HepG2 (cell line): ENCODE data around the gene UBE2U. TPM values are rescaled to one million over a fixed set of nuclear protein-coding genes. Genes with fewer than 3 reads are reported as not detected.
A peak's percentile ranks its signal among the peaks of the same experiment; 100 is the strongest.

Experiments
- ATAC-seq: fragments of 200-7000 bp; cut with Tn5 transposase; 3 replicates; pipeline ENCODE4 v1.9.1; 2020; ENCODE audit warnings: mild to moderate bottlenecking, moderate library complexity
- BruUV-seq: library from RNA; stranded (reverse); fragments of 400-500 nt; replicated peaks from 2 replicates; lab custom pipeline; 2021; lab: Mats Ljungman, UMichigan
- CTCF ChIA-PET: fragments of 300-600 bp; formaldehyde crosslinking; extraction: SDS; loops from one replicate; lab custom pipeline; 2021; ENCODE audit warnings: low total read pairs, inconsistent platforms, low intra/inter-chr PET ratio; lab: Yijun Ruan, JAX
- POLR2A ChIA-PET: fragments of 350-600 bp; sonication (Branson Sonifier 250); formaldehyde crosslinking; loops from one replicate; lab custom pipeline; 2020; ENCODE audit warnings: antibody characterized with exemption, inconsistent platforms; lab: Yijun Ruan, JAX
- DNase-seq: peaks from one replicate; pipeline ENCODE4 v3.0.0-alpha.2; 2015; ENCODE audit warnings: low spot score
- FAIRE-seq: peaks from 3 replicates; lab custom pipeline; 2011; peaks lifted over from hg19 to GRCh38; lab: Jason Lieb, UNC
- H2AFZ ChIP-seq: one replicate; pipeline ENCODE4 v1.6.1; 2011; ENCODE audit warnings: low read length, inconsistent platforms
- H3K27ac ChIP-seq: fragments of 300-600 bp; 3 replicates; pipeline ENCODE4 v1.8.0; 2011; ENCODE audit warnings: mixed run types, mild to moderate bottlenecking, mixed read lengths, low read length, inconsistent platforms; ENCODE audit not compliant: insufficient read depth; ENCODE audit errors: extremely low read length
- H3K27me3 ChIP-seq, 2 experiments: fragments of 200-600 bp in 1 of 2; 2 replicates in 1 of 2; 3 replicates in 1 of 2; pipeline versions ENCODE4 v1.6.0 to v1.8.0; 2011; ENCODE audit warnings: low read length in 2 of 2, mild to moderate bottlenecking in 2 of 2, moderate library complexity in 2 of 2, inconsistent platforms in 1 of 2; ENCODE audit not compliant: insufficient read depth in 2 of 2, control insufficient read depth in 1 of 2
- H3K36me3 ChIP-seq, 2 experiments: fragments of 200-600 bp in 1 of 2; replicated peaks in 1 of 2; 2 replicates in 1 of 2; 3 replicates in 1 of 2; pipeline versions ENCODE4 v1.5.1 to v1.8.0; 2011; ENCODE audit warnings: low read length in 2 of 2, inconsistent platforms in 1 of 2; ENCODE audit not compliant: insufficient read depth in 2 of 2, control insufficient read depth in 1 of 2
- H3K4me1 ChIP-seq: 2 replicates; pipeline ENCODE4 v1.5.1; 2012; ENCODE audit warnings: low read length, inconsistent platforms; ENCODE audit not compliant: insufficient read depth
- H3K4me2 ChIP-seq: 2 replicates; pipeline ENCODE4 v1.6.0; 2011; ENCODE audit warnings: low read depth, low read length, inconsistent platforms
- H3K4me3 ChIP-seq, 3 experiments: fragments of 200-600 bp in 1 of 3; sonication (generic), shearing (Covaris generic) in 1 of 3; replicated peaks in 1 of 3; 2 replicates each; pipeline ENCODE4 v1.5.1; 2011 to 2016; ENCODE audit warnings: low read length in 3 of 3, inconsistent platforms in 2 of 3, low read depth in 2 of 3, mild to moderate bottlenecking in 2 of 3, control low read depth in 1 of 3, mixed read lengths in 1 of 3; ENCODE audit not compliant: insufficient read depth in 1 of 3
- H3K79me2 ChIP-seq: one replicate; pipeline ENCODE4 v1.6.1; 2011; ENCODE audit warnings: low read length, inconsistent platforms; ENCODE audit not compliant: insufficient read depth
- H3K9ac ChIP-seq: 2 replicates; pipeline ENCODE4 v1.6.0; 2011; ENCODE audit warnings: mild to moderate bottlenecking, low read depth, low read length, inconsistent platforms; ENCODE audit not compliant: insufficient read depth
- H3K9me3 ChIP-seq: 2 replicates; pipeline ENCODE4 v1.5.1; 2012; ENCODE audit warnings: mild to moderate bottlenecking, low read length
- H4K20me1 ChIP-seq: 2 replicates; pipeline ENCODE4 v1.6.0; 2011; ENCODE audit warnings: inconsistent platforms, mild to moderate bottlenecking, low read length, moderate library complexity; ENCODE audit not compliant: insufficient read depth
- HINFP ChIP-seq: sonication (generic); formaldehyde crosslinking; IDR thresholded peaks from 2 replicates; pipeline ENCODE4 v1.4.0; 2020; ENCODE audit warnings: low read depth, mild to moderate bottlenecking, missing genetic modification reagents
- KDM2A ChIP-seq: sonication (generic); formaldehyde crosslinking; IDR thresholded peaks from 2 replicates; pipeline ENCODE4 v1.4.0; 2020; ENCODE audit warnings: low read depth, missing genetic modification reagents, borderline replicate concordance
- NFKB2 ChIP-seq: sonication (generic); formaldehyde crosslinking; IDR thresholded peaks from 2 replicates; pipeline ENCODE4 v1.4.0; 2020; ENCODE audit warnings: missing genetic modification reagents, borderline replicate concordance
- NFKBIZ ChIP-seq: IDR thresholded peaks from 2 replicates; pipeline ENCODE4 v1.6.1; 2018; ENCODE audit warnings: missing genetic modification reagents, missing compliant biosample characterization
- NFYC ChIP-seq: IDR thresholded peaks from 2 replicates; pipeline ENCODE4 v1.6.1; 2016; ENCODE audit warnings: missing genetic modification reagents, missing compliant biosample characterization
- NR3C1 ChIP-seq: sonication (generic); formaldehyde crosslinking; IDR thresholded peaks from 2 replicates; pipeline ENCODE4 v1.4.0; 2020; ENCODE audit warnings: missing genetic modification reagents
- PITX1 ChIP-seq: sonication (generic); formaldehyde crosslinking; IDR thresholded peaks from 2 replicates; pipeline ENCODE4 v1.5.1; 2020; ENCODE audit warnings: mild to moderate bottlenecking, missing genetic modification reagents
- RFX5 ChIP-seq: IDR thresholded peaks from 2 replicates; pipeline ENCODE4 v1.6.1; 2011; ENCODE audit warnings: low read depth, low read length, improper control_type of control experiment
- SAP130 ChIP-seq: IDR thresholded peaks from 2 replicates; pipeline ENCODE4 v1.6.1; 2016; ENCODE audit warnings: low read depth
- SIX4 ChIP-seq: sonication (generic); formaldehyde crosslinking; IDR thresholded peaks from 2 replicates; pipeline ENCODE4 v1.4.0; 2020; ENCODE audit warnings: missing genetic modification reagents
- SKIL ChIP-seq: sonication (generic); formaldehyde crosslinking; IDR thresholded peaks from 2 replicates; pipeline ENCODE4 v1.8.0; 2022; ENCODE audit warnings: missing genetic modification reagents, mild to moderate bottlenecking, moderate library complexity, borderline replicate concordance
- SP140L ChIP-seq: sonication (generic); formaldehyde crosslinking; IDR thresholded peaks from 2 replicates; pipeline ENCODE4 v1.4.0; 2020; ENCODE audit warnings: missing genetic modification reagents, borderline replicate concordance
- TAF15 ChIP-seq: fragments of 200-400 bp; formaldehyde crosslinking; IDR thresholded peaks from one replicate; pipeline ENCODE4 v1.6.1; 2018; ENCODE audit warnings: mild to moderate bottlenecking, low read depth, low read length; ENCODE audit not compliant: poor library complexity, severe bottlenecking
- ZBTB8A ChIP-seq: sonication (generic); formaldehyde crosslinking; IDR thresholded peaks from 2 replicates; pipeline ENCODE4 v1.4.0; 2020; ENCODE audit warnings: mild to moderate bottlenecking, low read depth, missing genetic modification reagents, borderline replicate concordance
- ZNF333 ChIP-seq: sonication (generic); formaldehyde crosslinking; IDR thresholded peaks from 2 replicates; pipeline ENCODE4 v1.4.0; 2020; ENCODE audit warnings: mild to moderate bottlenecking, missing genetic modification reagents, borderline replicate concordance
- ZNF577 ChIP-seq: sonication (generic); formaldehyde crosslinking; IDR thresholded peaks from 2 replicates; pipeline ENCODE4 v1.4.0; 2020; ENCODE audit warnings: mild to moderate bottlenecking, low read depth, missing genetic modification reagents, borderline replicate concordance
- ZNF883 ChIP-seq: sonication (generic); formaldehyde crosslinking; IDR thresholded peaks from 2 replicates; pipeline ENCODE4 v1.5.1; 2020; ENCODE audit warnings: mild to moderate bottlenecking, missing genetic modification reagents; ENCODE audit errors: not compliant biosample characterization
- WGBS: methylation state at CpG from one replicate; pipeline ENCODE4 v1.1.6; 2017; ENCODE audit warnings: low lambda C conversion rate; 5-methylcytosine and 5-hydroxymethylcytosine counted together
- in situ Hi-C: cut with HindIII; loops from 2 replicates; pipeline ENCODE4 v1.10.0; 2017; ENCODE audit warnings: low pct_unique_long_range_greater_than_20kb; ENCODE audit not compliant: extremely low pct_ligation_motif_present
- intact Hi-C: fragments of 100-400 bp; cut with micrococcal nuclease; formaldehyde crosslinking; loops from one replicate; pipeline ENCODE4 v1.10.0; 2022; ENCODE audit not compliant: unreplicated experiment
- polyA plus RNA-seq, 8 experiments: library from polyadenylated mRNA; depleted of rRNA in 3 of 8; stranded (reverse) in 7 of 8; unstranded in 1 of 8; fragments of >200 nt; fragmentation: Illumina TruSeq in 4 of 8; extraction: Trizol in 4 of 8; gene quantifications; 2 replicates each; pipeline versions ENCODE4 v1.2.1 to v1.2.3, GENCODE V29; 2011 to 2016; ENCODE audit warnings: low read depth in 4 of 8, missing spikeins in 1 of 8, mixed read lengths in 1 of 8; ENCODE audit not compliant: insufficient read depth in 1 of 8
- total RNA-seq, 5 experiments: library from RNA; depleted of rRNA; stranded (reverse); fragments of >200 nt; fragmentation: Illumina TruSeq; extraction: Trizol; gene quantifications; 2 replicates each; pipeline ENCODE4 v1.2.3, GENCODE V29; 2016; ENCODE audit warnings: low read depth in 1 of 5
- TF ChIP-seq, protein P1 (sequence below): sonication (generic); formaldehyde crosslinking; IDR thresholded peaks from 2 replicates; pipeline ENCODE4 v1.5.1; 2020; ENCODE audit warnings: missing genetic modification reagents, mild to moderate bottlenecking, borderline replicate concordance
- TF ChIP-seq, protein P2 (sequence below): IDR thresholded peaks from 2 replicates; pipeline ENCODE4 v1.6.1; 2016

The UBE2U gene
- total and polyA plus RNA-seq, 2 of the 13 experiments (the other 11 are each of a cell fraction or from before 2014, with no cell fraction given): not detected

DNA sequence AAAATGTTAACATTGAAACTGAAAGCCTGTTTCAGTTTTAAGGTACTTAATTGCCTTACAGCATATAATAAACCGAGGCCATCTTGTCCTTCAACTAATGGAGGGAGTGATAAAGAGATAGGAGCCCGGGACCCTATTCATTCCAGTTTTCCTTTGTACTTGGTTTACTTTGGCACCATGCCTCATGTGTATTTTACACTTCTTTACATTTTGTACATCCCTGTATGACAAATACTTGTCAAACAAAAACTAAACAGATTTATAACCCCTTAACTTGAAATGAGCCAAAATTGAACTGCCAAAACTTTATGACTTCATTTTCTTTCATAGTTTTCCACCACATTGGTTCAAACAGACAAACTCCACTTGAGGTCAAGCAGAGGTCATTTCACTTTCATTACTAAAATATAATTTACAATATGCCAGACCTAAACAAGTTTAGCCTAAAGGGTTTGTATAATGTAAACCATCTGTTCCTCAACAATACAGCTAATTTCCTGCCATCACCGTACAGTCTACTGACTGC lies 30.9 kb upstream of the UBE2U start:
- H3K79me2 ChIP-seq: no peaks in the 10 kb centered on the region
- no peak overlapping the region for H3K27ac ChIP-seq
- H3K36me3 ChIP-seq: no peaks in the 10 kb centered on the region
- no peak overlapping the region for H3K4me3 ChIP-seq
- no peak for FAIRE-seq
- H3K9ac ChIP-seq: no peak overlapping the region
- no peak overlapping the region for H2AFZ ChIP-seq
- in situ Hi-C loops: no loop called here
- ATAC-seq: no peak
- ChIA-PET POLR2A (no interaction called here), CTCF (no interaction called here)
- intact Hi-C loops: no loop called here
- no peaks in the 10 kb centered on the region for H3K27me3 ChIP-seq
- WGBS: 30% methylated on average over 3 of the region's 3 CpGs
- no peaks in the 10 kb centered on the region for H3K4me1 ChIP-seq
- H3K4me2 ChIP-seq: no peak overlapping the region
- peak; percentile 25 for DNase-seq
- no peaks in the 10 kb centered on the region for H3K9me3 ChIP-seq
- BruUV-seq: no TSS peak
- no peaks in the 10 kb centered on the region for H4K20me1 ChIP-seq
- no peak for TF ChIP-seq PITX1 (CRISPR knock-in tag)
- no peak for TF ChIP-seq NFYC (CRISPR knock-in tag)
- no peak for TF ChIP-seq SIX4 (CRISPR knock-in tag)
- no peak for TF ChIP-seq TAF15
- TF ChIP-seq NR3C1: no peak
- no peak for TF ChIP-seq ZNF883 (CRISPR knock-in tag)
- no peak for TF ChIP-seq SKIL (CRISPR knock-in tag)
- no peak for TF ChIP-seq ZNF577 (CRISPR knock-in tag)
- no peak for TF ChIP-seq ZNF333 (CRISPR knock-in tag)
- no peak for TF ChIP-seq NFKB2 (CRISPR knock-in tag)
- TF ChIP-seq NFKBIZ (CRISPR knock-in tag): no peak
- TF ChIP-seq, protein P1, sequence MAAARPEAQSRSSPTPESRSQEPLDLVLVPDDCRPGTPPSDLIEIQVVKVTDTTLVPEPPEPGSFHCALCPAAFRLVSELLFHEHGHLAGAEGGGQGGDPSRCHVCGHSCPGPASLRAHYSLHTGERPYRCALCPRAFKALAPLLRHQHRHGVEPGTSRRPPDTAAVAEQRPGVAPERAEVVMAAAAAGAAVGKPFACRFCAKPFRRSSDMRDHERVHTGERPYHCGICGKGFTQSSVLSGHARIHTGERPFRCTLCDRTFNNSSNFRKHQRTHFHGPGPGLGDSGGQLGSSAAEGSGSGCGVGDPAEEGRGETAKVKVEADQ (CRISPR knock-in tag): no peak
- TF ChIP-seq ZBTB8A: no peak
- TF ChIP-seq SP140L (CRISPR knock-in tag): no peak
- TF ChIP-seq HINFP: no peak
- no peak for TF ChIP-seq KDM2A (CRISPR knock-in tag)
- no peak for TF ChIP-seq SAP130 (CRISPR knock-in tag)
- TF ChIP-seq RFX5: no peak
- TF ChIP-seq, protein P2, sequence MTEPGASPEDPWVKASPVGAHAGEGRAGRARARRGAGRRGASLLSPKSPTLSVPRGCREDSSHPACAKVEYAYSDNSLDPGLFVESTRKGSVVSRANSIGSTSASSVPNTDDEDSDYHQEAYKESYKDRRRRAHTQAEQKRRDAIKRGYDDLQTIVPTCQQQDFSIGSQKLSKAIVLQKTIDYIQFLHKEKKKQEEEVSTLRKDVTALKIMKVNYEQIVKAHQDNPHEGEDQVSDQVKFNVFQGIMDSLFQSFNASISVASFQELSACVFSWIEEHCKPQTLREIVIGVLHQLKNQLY (CRISPR knock-in tag): no peak
